ENCODE measurements around the gene LMAN1. TPM values are rescaled to one million over a fixed set of nuclear protein-coding genes. Genes with fewer than 3 reads are reported as not detected.
A peak's percentile ranks its signal among the peaks of the same experiment; 100 is the strongest.

Gene LMAN1
- total and polyA plus RNA-seq, 10 of the 15 experiments (the other 5 are each of a cell fraction or from before 2014, with no cell fraction given), result 15.0 to 78.9 (median 67.5) TPM

DNA sequence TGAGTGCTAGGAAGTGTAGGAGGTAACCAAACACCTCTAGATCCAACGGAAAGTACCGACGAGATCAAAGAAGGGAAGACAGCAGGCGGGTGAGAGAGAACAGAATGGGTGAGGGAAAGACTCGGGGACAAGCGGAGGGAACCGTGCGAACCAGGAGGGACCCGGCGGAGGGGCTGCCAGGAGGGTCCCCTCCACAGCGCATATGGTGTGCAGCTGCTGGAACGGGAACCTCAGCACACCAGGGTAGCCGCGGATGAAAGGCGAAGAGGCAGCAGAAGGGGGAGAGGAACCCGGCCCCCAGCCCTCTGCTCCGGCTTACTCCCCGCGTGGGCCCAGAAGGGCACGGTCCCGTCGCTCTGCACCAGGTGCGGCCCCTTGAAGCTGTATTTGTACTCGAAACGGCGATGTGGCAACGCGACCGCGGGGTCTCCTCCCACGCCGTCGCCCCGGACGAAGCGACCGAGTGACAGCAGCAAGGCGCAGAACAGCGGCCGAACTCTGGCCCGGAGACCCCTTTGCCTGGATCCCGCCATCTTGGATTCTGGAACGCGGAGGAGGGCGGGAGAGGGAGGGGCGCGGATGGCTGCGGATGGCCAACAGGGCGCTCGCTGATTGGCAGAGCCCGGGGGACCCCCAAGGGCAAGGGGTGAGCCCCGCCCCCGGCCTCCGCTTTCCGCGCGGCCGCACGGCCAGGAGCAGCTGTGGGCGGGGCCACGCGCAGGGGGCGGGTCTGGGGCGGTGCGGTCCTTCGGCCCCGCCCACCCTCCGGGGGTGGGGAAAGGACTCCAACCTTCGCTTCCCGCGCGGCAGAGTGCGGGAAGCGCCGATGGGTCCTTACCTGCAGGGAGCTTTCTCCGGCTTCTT lies at the start of gene LMAN1 (continued):
- TF ChIP-seq, protein P1, sequence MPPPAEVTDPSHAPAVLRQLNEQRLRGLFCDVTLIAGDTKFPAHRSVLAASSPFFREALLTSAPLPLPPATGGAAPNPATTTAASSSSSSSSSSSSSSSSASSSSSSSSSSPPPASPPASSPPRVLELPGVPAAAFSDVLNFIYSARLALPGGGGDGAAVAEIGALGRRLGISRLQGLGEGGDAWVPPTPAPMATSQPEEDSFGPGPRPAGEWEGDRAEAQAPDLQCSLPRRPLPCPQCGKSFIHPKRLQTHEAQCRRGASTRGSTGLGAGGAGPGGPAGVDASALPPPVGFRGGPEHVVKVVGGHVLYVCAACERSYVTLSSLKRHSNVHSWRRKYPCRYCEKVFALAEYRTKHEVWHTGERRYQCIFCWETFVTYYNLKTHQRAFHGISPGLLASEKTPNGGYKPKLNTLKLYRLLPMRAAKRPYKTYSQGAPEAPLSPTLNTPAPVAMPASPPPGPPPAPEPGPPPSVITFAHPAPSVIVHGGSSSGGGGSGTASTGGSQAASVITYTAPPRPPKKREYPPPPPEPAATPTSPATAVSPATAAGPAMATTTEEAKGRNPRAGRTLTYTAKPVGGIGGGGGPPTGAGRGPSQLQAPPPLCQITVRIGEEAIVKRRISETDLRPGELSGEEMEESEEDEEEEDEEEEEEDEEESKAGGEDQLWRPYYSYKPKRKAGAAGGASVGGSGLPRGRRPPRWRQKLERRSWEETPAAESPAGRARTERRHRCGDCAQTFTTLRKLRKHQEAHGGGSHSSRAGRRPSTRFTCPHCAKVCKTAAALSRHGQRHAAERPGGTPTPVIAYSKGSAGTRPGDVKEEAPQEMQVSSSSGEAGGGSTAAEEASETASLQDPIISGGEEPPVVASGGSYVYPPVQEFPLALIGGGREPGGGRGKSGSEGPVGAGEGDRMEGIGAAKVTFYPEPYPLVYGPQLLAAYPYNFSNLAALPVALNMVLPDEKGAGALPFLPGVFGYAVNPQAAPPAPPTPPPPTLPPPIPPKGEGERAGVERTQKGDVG (CRISPR knock-in tag; IDR thresholded peaks at IDR 0.05), result no peak
- TF ChIP-seq PAX8 (IDR thresholded peaks at IDR 0.05) (no peak), LARP7 (IDR thresholded peaks at IDR 0.05) (peak; percentile 84; the same call in 1 of the 2 replicates), EP300 (IDR thresholded peaks at IDR 0.05; ENCODE audit: borderline replicate concordance in 1 of 2, control insufficient read depth in 1 of 2, low read depth in 2 of 2, low read length in 2 of 2) (no peak), CHD1 (IDR thresholded peaks at IDR 0.05; ENCODE audit: low read depth, low read length) (0 out of 2 replicates have a peak, but pooled peaks have one; percentile 47), MTA2 (IDR thresholded peaks at IDR 0.05; ENCODE audit: low read depth) (peak; percentile 58; the same call in 1 of the 2 replicates), HDAC6 (IDR thresholded peaks at IDR 0.05; ENCODE audit: unreplicated experiment) (peak; percentile 27), FOXK2 (IDR thresholded peaks at IDR 0.05) (no peak), HDGF (IDR thresholded peaks at IDR 0.05) (0 out of 2 replicates have a peak, but pooled peaks have one; percentile 48), CREM (IDR thresholded peaks at IDR 0.05; ENCODE audit: low read depth) (peak; percentile 42; the same call in 1 of the 2 replicates), GATAD2B (conservative IDR thresholded peaks at IDR 0.05; ENCODE audit: low read depth) (peak; percentile 64; the same call in 1 of the 2 replicates)
- TF ChIP-seq, protein P2, sequence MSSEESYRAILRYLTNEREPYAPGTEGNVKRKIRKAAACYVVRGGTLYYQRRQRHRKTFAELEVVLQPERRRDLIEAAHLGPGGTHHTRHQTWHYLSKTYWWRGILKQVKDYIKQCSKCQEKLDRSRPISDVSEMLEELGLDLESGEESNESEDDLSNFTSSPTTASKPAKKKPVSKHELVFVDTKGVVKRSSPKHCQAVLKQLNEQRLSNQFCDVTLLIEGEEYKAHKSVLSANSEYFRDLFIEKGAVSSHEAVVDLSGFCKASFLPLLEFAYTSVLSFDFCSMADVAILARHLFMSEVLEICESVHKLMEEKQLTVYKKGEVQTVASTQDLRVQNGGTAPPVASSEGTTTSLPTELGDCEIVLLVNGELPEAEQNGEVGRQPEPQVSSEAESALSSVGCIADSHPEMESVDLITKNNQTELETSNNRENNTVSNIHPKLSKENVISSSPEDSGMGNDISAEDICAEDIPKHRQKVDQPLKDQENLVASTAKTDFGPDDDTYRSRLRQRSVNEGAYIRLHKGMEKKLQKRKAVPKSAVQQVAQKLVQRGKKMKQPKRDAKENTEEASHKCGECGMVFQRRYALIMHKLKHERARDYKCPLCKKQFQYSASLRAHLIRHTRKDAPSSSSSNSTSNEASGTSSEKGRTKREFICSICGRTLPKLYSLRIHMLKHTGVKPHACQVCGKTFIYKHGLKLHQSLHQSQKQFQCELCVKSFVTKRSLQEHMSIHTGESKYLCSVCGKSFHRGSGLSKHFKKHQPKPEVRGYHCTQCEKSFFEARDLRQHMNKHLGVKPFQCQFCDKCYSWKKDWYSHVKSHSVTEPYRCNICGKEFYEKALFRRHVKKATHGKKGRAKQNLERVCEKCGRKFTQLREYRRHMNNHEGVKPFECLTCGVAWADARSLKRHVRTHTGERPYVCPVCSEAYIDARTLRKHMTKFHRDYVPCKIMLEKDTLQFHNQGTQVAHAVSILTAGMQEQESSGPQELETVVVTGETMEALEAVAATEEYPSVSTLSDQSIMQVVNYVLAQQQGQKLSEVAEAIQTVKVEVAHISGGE (CRISPR knock-in tag; IDR thresholded peaks at IDR 0.05), result no peak
- TF ChIP-seq, protein P3, sequence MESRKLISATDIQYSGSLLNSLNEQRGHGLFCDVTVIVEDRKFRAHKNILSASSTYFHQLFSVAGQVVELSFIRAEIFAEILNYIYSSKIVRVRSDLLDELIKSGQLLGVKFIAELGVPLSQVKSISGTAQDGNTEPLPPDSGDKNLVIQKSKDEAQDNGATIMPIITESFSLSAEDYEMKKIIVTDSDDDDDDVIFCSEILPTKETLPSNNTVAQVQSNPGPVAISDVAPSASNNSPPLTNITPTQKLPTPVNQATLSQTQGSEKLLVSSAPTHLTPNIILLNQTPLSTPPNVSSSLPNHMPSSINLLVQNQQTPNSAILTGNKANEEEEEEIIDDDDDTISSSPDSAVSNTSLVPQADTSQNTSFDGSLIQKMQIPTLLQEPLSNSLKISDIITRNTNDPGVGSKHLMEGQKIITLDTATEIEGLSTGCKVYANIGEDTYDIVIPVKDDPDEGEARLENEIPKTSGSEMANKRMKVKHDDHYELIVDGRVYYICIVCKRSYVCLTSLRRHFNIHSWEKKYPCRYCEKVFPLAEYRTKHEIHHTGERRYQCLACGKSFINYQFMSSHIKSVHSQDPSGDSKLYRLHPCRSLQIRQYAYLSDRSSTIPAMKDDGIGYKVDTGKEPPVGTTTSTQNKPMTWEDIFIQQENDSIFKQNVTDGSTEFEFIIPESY (IDR thresholded peaks at IDR 0.05), result no peak
- TF ChIP-seq, protein P4, sequence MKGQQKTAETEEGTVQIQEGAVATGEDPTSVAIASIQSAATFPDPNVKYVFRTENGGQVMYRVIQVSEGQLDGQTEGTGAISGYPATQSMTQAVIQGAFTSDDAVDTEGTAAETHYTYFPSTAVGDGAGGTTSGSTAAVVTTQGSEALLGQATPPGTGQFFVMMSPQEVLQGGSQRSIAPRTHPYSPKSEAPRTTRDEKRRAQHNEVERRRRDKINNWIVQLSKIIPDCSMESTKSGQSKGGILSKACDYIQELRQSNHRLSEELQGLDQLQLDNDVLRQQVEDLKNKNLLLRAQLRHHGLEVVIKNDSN (IDR thresholded peaks at IDR 0.05; ENCODE audit: borderline replicate concordance, extremely low read length, insufficient read depth, low read depth, low read length), result no peak

Data from GM12878 (cell line).